GM23338 (cell line): ENCODE results near the gene NF1. TPM values are rescaled to one million over a fixed set of nuclear protein-coding genes. Genes with fewer than 3 reads are reported as not detected.

ENCODE experiments used
- ATAC-seq: fragments of 200-7000 bp; cut with Tn5 transposase; 3 replicates; pipeline ENCODE4 v1.9.1; 2020
- DNase-seq: peaks from one replicate; pipeline ENCODE4 v3.0.0-alpha.2; 2015; ENCODE audit warnings: low spot score
- H2AFZ ChIP-seq: fragments of 200-600 bp; sonication (generic); 2 replicates; pipeline ENCODE4 v1.8.0; 2016; ENCODE audit warnings: antibody characterized with exemption, mild to moderate bottlenecking, moderate library complexity
- H3F3A ChIP-seq: fragments of 200-600 bp; sonication (generic); replicated peaks from 2 replicates; pipeline ENCODE4 v1.8.0; 2017; ENCODE audit warnings: antibody characterized with exemption, mixed run types, low read depth
- H3K27ac ChIP-seq: fragments of 200-600 bp; sonication (generic); 2 replicates; pipeline ENCODE4 v1.6.1; 2016; ENCODE audit warnings: low read depth
- H3K27me3 ChIP-seq: fragments of 200-600 bp; sonication (generic); 2 replicates; pipeline ENCODE4 v1.8.0; 2016; ENCODE audit warnings: mild to moderate bottlenecking, mixed run types, moderate library complexity; ENCODE audit not compliant: insufficient read depth
- H3K36me3 ChIP-seq: fragments of 200-600 bp; sonication (generic); 2 replicates; pipeline ENCODE4 v1.8.0; 2016; ENCODE audit warnings: mild to moderate bottlenecking; ENCODE audit not compliant: insufficient read depth
- H3K4me1 ChIP-seq: fragments of 200-600 bp; sonication (generic); 2 replicates; pipeline ENCODE4 v1.8.0; 2016; ENCODE audit warnings: mild to moderate bottlenecking, moderate library complexity; ENCODE audit not compliant: insufficient read depth
- H3K4me2 ChIP-seq: fragments of 200-600 bp; sonication (generic); 2 replicates; pipeline ENCODE4 v1.7.1; 2017; ENCODE audit warnings: mixed run types
- H3K4me3 ChIP-seq: fragments of 200-600 bp; sonication (generic); 2 replicates; pipeline ENCODE4 v1.6.1; 2016; ENCODE audit warnings: mixed run types
- H3K79me2 ChIP-seq: fragments of 200-600 bp; sonication (generic); replicated peaks from 2 replicates; pipeline ENCODE4 v1.8.0; 2017; ENCODE audit warnings: mild to moderate bottlenecking; ENCODE audit not compliant: insufficient read depth
- H3K9me2 ChIP-seq: fragments of 200-600 bp; sonication (generic); 2 replicates; pipeline ENCODE4 v1.8.0; 2017; ENCODE audit not compliant: insufficient read depth
- H4K20me1 ChIP-seq: fragments of 200-600 bp; sonication (generic); replicated peaks from 2 replicates; pipeline ENCODE4 v1.8.0; 2017; ENCODE audit warnings: mild to moderate bottlenecking; ENCODE audit not compliant: insufficient read depth
- H3K27ac Mint-ChIP-seq: 2 replicates; pipeline ENCODE4 v1.8.0; 2020; ENCODE audit warnings: inconsistent platforms, mild to moderate bottlenecking, moderate library complexity, mixed read lengths
- H3K27me3 Mint-ChIP-seq: 3 replicates; pipeline ENCODE4 v1.8.0; 2022; ENCODE audit warnings: low read depth, mild to moderate bottlenecking, moderate library complexity, mixed read lengths, inconsistent platforms; ENCODE audit not compliant: insufficient read depth, poor library complexity
- H3K36me3 Mint-ChIP-seq: 3 replicates; pipeline ENCODE4 v1.8.0; 2021; ENCODE audit warnings: low read depth, mild to moderate bottlenecking, inconsistent platforms, moderate library complexity, mixed read lengths
- H3K4me1 Mint-ChIP-seq: 3 replicates; pipeline ENCODE4 v1.8.0; 2020; ENCODE audit warnings: mild to moderate bottlenecking, inconsistent platforms, mixed read lengths
- H3K4me3 Mint-ChIP-seq: 3 replicates; pipeline ENCODE4 v1.8.0; 2021; ENCODE audit warnings: moderate library complexity, mild to moderate bottlenecking, inconsistent platforms, mixed read lengths
- H3K9me3 Mint-ChIP-seq: 3 replicates; pipeline ENCODE4 v1.8.0; 2020; ENCODE audit warnings: moderate library complexity, mild to moderate bottlenecking, inconsistent platforms, mixed read lengths
- CREB1 ChIP-seq: fragments of 250-450 bp; sonication (Bioruptor Pico); IDR thresholded peaks from 2 replicates; pipeline ENCODE4 v1.5.0; 2020; ENCODE audit warnings: low read depth, mild to moderate bottlenecking, moderate library complexity
- EZH2 ChIP-seq: fragments of 200-600 bp; sonication (generic); IDR thresholded peaks from one replicate; pipeline ENCODE4 v1.8.0; 2017; ENCODE audit warnings: antibody characterized with exemption, mild to moderate bottlenecking, low read depth; ENCODE audit not compliant: unreplicated experiment
- EZH2phosphoT487 ChIP-seq: fragments of 200-600 bp; sonication (generic); IDR thresholded peaks from one replicate; pipeline ENCODE4 v1.8.1; 2018; ENCODE audit warnings: antibody characterized with exemption; ENCODE audit not compliant: unreplicated experiment
- JUNB ChIP-seq: IDR thresholded peaks from one replicate; pipeline ENCODE4 v1.6.1; 2016; ENCODE audit warnings: antibody characterized with exemption; ENCODE audit not compliant: unreplicated experiment
- NANOG ChIP-seq: IDR thresholded peaks from 2 replicates; pipeline ENCODE4 v1.6.1; 2016; ENCODE audit warnings: antibody characterized with exemption, borderline replicate concordance
- POLR2AphosphoS5 ChIP-seq: IDR thresholded peaks from 2 replicates; pipeline ENCODE4 v1.6.1; 2016; ENCODE audit warnings: antibody characterized with exemption, low read depth
- STAT1 ChIP-seq: IDR thresholded peaks from one replicate; pipeline ENCODE4 v1.6.1; 2016; ENCODE audit warnings: antibody characterized with exemption; ENCODE audit not compliant: unreplicated experiment
- ZNF114 ChIP-seq: fragments of 250-450 bp; sonication (Bioruptor Pico); IDR thresholded peaks from 2 replicates; pipeline ENCODE4 v1.5.0; 2020; ENCODE audit warnings: mild to moderate bottlenecking, moderate library complexity
- ZNF331 ChIP-seq: fragments of 250-450 bp; sonication (Bioruptor Pico); IDR thresholded peaks from 2 replicates; pipeline ENCODE4 v1.5.0; 2020; ENCODE audit warnings: low read depth, mild to moderate bottlenecking, moderate library complexity
- polyA plus RNA-seq: library from polyadenylated mRNA; unstranded; fragments of >200 nt; fragmentation: Nextera tagmentation; extraction: Ambion mirVana; gene quantifications from 2 replicates; pipeline ENCODE4 v1.2.1, GENCODE V29; 2016
- total RNA-seq: library from RNA; depleted of rRNA; stranded (reverse); fragments of >200 nt; shearing (Covaris generic); gene quantifications from 2 replicates; pipeline ENCODE4 v1.2.3, GENCODE V29; 2014
- TF ChIP-seq, protein P1 (sequence below): IDR thresholded peaks from 2 replicates; pipeline ENCODE4 v1.6.1; 2016; ENCODE audit warnings: antibody characterized with exemption
- TF ChIP-seq, protein P2 (sequence below): fragments of 250-450 bp; sonication (Bioruptor Pico); IDR thresholded peaks from 2 replicates; pipeline ENCODE4 v1.5.0; 2020; ENCODE audit warnings: mild to moderate bottlenecking, moderate library complexity
- TF ChIP-seq, protein P3 (sequence below): IDR thresholded peaks from one replicate; pipeline ENCODE4 v1.6.1; 2018; ENCODE audit warnings: antibody characterized with exemption; ENCODE audit not compliant: unreplicated experiment
- TF ChIP-seq, protein P4 (sequence below), 2 experiments: fragments of 200-600 bp in 1 of 2; sonication (generic) in 1 of 2; conservative IDR thresholded peaks; 2 replicates each; pipeline versions ENCODE4 v1.5.1 to v1.6.1; 2016 to 2017; ENCODE audit warnings: antibody characterized with exemption in 2 of 2, low read depth in 2 of 2, mild to moderate bottlenecking in 2 of 2, moderate library complexity in 1 of 2

NF1 gene
- total and polyA plus RNA-seq, 2 experiments from 2014 or later, result 16.3 to 49.7 TPM

DNA sequence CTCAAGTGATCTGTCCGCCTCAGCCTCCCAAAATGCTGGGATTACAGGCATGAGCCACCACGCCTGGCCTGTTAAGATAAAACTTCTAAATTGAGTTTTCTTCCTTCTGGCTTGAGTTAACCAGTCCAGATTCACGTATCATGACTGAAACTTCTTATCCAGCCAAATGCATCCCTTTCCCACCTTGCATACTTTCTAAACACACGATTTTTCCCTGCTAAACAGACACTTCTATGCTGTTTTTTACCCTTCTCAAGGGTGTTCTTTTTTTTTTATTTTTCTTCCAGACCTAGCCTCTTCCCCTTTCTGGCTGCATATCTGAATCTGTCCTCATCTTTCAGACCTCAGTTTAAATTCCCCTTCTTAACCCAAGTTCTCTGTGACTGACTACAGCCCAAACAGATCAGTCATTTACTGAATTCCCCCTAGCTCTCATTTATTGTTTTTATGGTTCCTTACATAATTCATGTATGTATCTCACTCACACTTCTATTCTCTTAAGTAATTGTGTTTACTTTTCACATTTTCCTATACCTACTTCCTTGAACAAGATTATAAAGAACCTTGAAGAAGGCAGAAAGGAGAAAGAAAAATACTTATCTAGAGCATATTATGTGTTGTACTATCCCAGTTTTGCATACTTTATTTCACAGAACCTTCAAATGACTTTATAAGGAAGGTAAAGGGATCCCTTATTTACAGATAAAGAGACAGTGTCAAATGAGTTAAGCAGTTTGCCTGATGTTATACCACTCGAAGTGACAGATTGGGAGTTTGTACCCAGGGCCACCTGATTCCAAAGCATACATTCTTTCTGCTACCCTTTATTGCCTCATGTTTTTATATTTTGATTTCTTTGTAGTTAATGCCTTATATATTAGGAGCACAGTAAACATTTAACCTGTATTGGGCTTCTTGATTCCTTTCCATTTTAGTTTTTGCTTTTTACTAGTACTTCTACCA, 213.9 kb downstream of the NF1 start:
- Histone ChIP-seq H3K36me3 (no peaks in the 10 kb centered on the region), H3K4me2 (no peak overlapping the region), H3K27ac (no peak overlapping the region), H3K79me2 (no peaks in the 10 kb centered on the region), H3K4me3 (no peak overlapping the region), H2AFZ (no peak overlapping the region), H3K27me3 (no peaks in the 10 kb centered on the region), H3K4me1 (peaks cover 5% of the 10 kb centered on the region; the same call in 1 of the 2 replicates), H4K20me1 (no peaks in the 10 kb centered on the region; the same call in 1 of the 2 replicates), H3K9me2 (peaks cover 7% of the 10 kb centered on the region; the same call in 1 of the 2 replicates), H3F3A (no peaks in the 10 kb centered on the region)
- H3K27me3 Mint-ChIP-seq, result no peaks in the 10 kb centered on the region
- TF ChIP-seq EZH2, result no peak
- no peak for TF ChIP-seq CREB1
- no peak for TF ChIP-seq NANOG
- no peak for TF ChIP-seq ZNF114 (CRISPR knock-in tag)
- TF ChIP-seq, protein P1, sequence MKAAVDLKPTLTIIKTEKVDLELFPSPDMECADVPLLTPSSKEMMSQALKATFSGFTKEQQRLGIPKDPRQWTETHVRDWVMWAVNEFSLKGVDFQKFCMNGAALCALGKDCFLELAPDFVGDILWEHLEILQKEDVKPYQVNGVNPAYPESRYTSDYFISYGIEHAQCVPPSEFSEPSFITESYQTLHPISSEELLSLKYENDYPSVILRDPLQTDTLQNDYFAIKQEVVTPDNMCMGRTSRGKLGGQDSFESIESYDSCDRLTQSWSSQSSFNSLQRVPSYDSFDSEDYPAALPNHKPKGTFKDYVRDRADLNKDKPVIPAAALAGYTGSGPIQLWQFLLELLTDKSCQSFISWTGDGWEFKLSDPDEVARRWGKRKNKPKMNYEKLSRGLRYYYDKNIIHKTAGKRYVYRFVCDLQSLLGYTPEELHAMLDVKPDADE, result no peak
- TF ChIP-seq, protein P2, sequence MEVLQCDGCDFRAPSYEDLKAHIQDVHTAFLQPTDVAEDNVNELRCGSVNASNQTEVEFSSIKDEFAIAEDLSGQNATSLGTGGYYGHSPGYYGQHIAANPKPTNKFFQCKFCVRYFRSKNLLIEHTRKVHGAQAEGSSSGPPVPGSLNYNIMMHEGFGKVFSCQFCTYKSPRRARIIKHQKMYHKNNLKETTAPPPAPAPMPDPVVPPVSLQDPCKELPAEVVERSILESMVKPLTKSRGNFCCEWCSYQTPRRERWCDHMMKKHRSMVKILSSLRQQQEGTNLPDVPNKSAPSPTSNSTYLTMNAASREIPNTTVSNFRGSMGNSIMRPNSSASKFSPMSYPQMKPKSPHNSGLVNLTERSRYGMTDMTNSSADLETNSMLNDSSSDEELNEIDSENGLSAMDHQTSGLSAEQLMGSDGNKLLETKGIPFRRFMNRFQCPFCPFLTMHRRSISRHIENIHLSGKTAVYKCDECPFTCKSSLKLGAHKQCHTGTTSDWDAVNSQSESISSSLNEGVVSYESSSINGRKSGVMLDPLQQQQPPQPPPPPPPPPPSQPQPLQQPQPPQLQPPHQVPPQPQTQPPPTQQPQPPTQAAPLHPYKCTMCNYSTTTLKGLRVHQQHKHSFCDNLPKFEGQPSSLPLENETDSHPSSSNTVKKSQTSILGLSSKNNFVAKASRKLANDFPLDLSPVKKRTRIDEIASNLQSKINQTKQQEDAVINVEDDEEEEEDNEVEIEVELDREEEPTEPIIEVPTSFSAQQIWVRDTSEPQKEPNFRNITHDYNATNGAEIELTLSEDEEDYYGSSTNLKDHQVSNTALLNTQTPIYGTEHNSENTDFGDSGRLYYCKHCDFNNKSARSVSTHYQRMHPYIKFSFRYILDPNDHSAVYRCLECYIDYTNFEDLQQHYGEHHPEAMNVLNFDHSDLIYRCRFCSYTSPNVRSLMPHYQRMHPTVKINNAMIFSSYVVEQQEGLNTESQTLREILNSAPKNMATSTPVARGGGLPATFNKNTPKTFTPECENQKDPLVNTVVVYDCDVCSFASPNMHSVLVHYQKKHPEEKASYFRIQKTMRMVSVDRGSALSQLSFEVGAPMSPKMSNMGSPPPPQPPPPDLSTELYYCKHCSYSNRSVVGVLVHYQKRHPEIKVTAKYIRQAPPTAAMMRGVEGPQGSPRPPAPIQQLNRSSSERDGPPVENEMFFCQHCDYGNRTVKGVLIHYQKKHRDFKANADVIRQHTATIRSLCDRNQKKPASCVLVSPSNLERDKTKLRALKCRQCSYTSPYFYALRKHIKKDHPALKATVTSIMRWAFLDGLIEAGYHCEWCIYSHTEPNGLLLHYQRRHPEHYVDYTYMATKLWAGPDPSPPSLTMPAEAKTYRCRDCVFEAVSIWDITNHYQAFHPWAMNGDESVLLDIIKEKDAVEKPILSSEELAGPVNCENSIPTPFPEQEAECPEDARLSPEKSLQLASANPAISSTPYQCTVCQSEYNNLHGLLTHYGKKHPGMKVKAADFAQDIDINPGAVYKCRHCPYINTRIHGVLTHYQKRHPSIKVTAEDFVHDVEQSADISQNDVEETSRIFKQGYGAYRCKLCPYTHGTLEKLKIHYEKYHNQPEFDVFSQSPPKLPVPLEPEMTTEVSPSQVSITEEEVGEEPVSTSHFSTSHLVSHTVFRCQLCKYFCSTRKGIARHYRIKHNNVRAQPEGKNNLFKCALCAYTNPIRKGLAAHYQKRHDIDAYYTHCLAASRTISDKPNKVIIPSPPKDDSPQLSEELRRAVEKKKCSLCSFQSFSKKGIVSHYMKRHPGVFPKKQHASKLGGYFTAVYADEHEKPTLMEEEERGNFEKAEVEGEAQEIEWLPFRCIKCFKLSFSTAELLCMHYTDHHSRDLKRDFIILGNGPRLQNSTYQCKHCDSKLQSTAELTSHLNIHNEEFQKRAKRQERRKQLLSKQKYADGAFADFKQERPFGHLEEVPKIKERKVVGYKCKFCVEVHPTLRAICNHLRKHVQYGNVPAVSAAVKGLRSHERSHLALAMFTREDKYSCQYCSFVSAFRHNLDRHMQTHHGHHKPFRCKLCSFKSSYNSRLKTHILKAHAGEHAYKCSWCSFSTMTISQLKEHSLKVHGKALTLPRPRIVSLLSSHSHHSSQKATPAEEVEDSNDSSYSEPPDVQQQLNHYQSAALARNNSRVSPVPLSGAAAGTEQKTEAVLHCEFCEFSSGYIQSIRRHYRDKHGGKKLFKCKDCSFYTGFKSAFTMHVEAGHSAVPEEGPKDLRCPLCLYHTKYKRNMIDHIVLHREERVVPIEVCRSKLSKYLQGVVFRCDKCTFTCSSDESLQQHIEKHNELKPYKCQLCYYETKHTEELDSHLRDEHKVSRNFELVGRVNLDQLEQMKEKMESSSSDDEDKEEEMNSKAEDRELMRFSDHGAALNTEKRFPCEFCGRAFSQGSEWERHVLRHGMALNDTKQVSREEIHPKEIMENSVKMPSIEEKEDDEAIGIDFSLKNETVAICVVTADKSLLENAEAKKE (CRISPR knock-in tag), result no peak
- TF ChIP-seq, protein P3, sequence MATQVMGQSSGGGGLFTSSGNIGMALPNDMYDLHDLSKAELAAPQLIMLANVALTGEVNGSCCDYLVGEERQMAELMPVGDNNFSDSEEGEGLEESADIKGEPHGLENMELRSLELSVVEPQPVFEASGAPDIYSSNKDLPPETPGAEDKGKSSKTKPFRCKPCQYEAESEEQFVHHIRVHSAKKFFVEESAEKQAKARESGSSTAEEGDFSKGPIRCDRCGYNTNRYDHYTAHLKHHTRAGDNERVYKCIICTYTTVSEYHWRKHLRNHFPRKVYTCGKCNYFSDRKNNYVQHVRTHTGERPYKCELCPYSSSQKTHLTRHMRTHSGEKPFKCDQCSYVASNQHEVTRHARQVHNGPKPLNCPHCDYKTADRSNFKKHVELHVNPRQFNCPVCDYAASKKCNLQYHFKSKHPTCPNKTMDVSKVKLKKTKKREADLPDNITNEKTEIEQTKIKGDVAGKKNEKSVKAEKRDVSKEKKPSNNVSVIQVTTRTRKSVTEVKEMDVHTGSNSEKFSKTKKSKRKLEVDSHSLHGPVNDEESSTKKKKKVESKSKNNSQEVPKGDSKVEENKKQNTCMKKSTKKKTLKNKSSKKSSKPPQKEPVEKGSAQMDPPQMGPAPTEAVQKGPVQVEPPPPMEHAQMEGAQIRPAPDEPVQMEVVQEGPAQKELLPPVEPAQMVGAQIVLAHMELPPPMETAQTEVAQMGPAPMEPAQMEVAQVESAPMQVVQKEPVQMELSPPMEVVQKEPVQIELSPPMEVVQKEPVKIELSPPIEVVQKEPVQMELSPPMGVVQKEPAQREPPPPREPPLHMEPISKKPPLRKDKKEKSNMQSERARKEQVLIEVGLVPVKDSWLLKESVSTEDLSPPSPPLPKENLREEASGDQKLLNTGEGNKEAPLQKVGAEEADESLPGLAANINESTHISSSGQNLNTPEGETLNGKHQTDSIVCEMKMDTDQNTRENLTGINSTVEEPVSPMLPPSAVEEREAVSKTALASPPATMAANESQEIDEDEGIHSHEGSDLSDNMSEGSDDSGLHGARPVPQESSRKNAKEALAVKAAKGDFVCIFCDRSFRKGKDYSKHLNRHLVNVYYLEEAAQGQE, result no peak
- no peak for TF ChIP-seq EZH2phosphoT487
- TF ChIP-seq STAT1, result no peak
- no peak for TF ChIP-seq POLR2AphosphoS5
- no peak for TF ChIP-seq JUNB
- no peak for TF ChIP-seq ZNF331 (CRISPR knock-in tag)
- TF ChIP-seq, protein P4, sequence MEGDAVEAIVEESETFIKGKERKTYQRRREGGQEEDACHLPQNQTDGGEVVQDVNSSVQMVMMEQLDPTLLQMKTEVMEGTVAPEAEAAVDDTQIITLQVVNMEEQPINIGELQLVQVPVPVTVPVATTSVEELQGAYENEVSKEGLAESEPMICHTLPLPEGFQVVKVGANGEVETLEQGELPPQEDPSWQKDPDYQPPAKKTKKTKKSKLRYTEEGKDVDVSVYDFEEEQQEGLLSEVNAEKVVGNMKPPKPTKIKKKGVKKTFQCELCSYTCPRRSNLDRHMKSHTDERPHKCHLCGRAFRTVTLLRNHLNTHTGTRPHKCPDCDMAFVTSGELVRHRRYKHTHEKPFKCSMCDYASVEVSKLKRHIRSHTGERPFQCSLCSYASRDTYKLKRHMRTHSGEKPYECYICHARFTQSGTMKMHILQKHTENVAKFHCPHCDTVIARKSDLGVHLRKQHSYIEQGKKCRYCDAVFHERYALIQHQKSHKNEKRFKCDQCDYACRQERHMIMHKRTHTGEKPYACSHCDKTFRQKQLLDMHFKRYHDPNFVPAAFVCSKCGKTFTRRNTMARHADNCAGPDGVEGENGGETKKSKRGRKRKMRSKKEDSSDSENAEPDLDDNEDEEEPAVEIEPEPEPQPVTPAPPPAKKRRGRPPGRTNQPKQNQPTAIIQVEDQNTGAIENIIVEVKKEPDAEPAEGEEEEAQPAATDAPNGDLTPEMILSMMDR (conservative IDR thresholded peaks at IDR 0.05; ENCODE audit: low read depth in 2 of 2), result no peak
- DNase-seq, result no peak
- H3K9me3 Mint-ChIP-seq, result no peaks in the 10 kb centered on the region
- H3K4me1 Mint-ChIP-seq, result peaks cover 9% of the 10 kb centered on the region
- H3K4me3 Mint-ChIP-seq, result no peak overlapping the region
- no peaks in the 10 kb centered on the region for H3K36me3 Mint-ChIP-seq
- no peak overlapping the region; the same call in 1 of the 2 replicates for H3K27ac Mint-ChIP-seq
- no peak for ATAC-seq
